NB4 (cell line): ENCODE results near the gene PES1.

Source experiments
- DNase-seq: peaks from one replicate; pipeline ENCODE4 v3.0.0; 2010; ENCODE audit warnings: low read depth
- H3K4me3 ChIP-seq: one replicate; pipeline ENCODE4 v1.5.1; 2011; ENCODE audit warnings: mild to moderate bottlenecking, low read depth, low read length, moderate library complexity
- CTCF ChIP-seq: IDR thresholded peaks from one replicate; pipeline ENCODE4 v1.5.1; 2012; ENCODE audit warnings: low read depth, low read length
- MAX ChIP-seq: IDR thresholded peaks from 2 replicates; pipeline ENCODE4 v1.6.1; 2011; ENCODE audit warnings: low read depth, low read length
- MYC ChIP-seq: IDR thresholded peaks from 2 replicates; pipeline ENCODE4 v1.6.1; 2011; ENCODE audit warnings: low read depth, low read length
- POLR2A ChIP-seq: IDR thresholded peaks from 2 replicates; pipeline ENCODE4 v1.6.1; 2011; ENCODE audit warnings: mild to moderate bottlenecking; ENCODE audit not compliant: insufficient read length; ENCODE audit errors: extremely low read depth

Gene PES1

DNA sequence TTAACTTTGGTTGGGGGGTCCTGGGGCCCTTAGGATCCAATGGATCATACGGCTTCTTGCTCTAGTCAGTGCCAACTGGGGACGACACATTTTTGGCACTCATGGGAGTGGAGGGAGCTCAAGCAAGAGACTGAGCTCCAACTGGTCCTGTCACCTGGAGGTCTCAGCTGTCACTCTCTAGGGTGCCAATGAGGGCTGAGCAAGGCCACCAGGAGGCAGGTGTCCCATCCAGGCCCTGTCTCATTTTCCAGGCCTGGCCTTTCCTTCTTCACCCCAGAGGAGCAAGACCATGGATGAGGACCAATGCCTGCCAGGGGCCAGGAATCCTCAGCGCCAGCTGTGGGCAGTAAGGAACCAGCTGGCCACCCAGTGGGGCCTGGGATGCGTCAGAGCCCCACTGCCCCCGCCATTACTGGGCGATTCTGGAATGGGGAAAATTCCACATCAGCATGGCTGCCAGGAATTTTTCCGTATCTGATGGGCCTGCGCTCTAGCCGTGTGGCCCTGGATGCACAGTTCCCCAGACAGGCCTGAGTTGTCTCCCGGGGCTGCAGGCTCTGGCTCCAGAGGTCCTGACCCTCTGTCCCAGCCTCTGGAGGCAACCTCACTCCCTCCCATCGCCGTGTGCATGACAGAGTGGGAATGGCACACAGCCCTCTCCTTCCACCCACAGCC lies 16.6 kb downstream of the PES1 start:
- no peak overlapping the region for H3K4me3 ChIP-seq
- TF ChIP-seq MAX (no peak), MYC (no peak), CTCF (no peak), POLR2A (no peak)
- DNase-seq = no peak

DNA sequence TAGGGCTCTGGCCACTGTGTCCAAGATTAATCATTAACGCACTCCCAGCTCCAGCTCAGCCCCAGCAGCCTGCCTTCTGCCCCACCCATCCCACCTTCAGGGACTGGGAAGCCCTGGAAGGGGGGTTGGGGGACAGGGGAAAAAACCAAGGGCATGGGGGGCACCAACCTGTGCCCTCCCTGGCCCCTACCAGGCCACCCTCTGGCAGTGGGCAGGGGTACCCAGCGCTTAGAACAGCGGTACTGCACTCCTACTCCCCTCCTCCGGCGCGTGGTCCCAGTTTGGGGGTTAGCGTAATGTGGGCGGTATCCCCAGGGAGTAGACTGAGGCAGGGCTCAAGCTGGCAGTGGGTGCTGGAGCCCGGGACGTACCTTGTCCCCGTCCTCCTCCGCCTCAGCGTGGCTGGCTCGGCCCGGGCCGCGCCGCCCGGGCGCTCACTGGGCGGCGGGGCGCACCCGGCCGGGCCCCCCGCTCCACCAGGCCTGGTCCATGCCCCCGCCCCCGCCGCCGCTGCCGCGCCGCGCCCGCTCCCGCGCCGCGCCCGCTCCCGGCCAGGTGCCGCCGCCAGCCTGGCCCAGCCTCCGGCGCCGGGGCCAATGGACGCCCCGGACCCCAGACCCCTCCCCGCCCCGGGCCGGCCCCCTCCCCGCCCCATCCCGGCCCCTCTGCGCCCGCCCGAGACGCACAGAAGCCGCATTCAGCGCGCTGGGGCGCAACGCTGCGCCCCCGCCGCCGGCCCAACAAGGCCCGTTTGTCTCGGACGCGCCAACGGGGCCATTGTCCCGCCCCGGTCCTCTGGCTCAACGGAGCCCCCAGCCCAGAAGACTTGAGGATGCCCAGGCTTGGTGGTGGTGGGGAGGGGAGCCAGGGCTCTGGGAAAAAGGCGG lies 17.4 kb downstream of the PES1 start, which contains the start of gene GAL3ST1:
Gene GAL3ST1 (minus strand): TSS at position 571 of the 887 bp plus-strand sequence. CDS start 17,273 bp downstream, outside the sequence.
- DNase-seq = no peak
- TF ChIP-seq CTCF (no peak), POLR2A (no peak), MYC (no peak), MAX (no peak)
- no peak within 1 kb of the TSS for H3K4me3 ChIP-seq

DNA sequence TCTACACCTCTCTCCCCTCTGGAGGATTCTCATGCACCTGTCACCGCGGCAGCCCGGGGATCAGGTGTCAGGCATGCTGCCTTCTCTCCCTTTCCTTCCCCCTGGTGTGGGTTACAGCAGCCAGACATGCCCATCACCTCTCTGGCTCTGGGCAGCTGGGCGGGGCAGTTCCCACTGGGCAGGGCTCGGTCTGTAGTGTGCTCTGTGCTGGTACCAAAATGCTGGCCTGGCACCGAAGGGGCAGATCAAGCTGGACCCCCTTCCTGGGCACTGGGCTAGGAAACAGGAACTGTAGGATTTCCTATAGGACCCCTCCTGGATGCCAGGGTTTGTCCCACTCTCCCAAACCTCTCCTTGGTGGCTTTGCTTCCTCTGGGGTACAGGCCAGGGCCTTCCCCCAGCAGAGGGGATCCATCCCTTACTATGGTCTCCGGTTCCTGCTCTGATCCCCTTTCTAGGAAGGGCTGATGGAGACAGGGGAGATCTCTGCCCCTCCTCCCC lies 18.1 kb downstream of the PES1 start:
- TF ChIP-seq MAX (no peak), MYC (no peak), CTCF (no peak), POLR2A (no peak)
- DNase-seq = no peak
- no peak overlapping the region for H3K4me3 ChIP-seq

DNA sequence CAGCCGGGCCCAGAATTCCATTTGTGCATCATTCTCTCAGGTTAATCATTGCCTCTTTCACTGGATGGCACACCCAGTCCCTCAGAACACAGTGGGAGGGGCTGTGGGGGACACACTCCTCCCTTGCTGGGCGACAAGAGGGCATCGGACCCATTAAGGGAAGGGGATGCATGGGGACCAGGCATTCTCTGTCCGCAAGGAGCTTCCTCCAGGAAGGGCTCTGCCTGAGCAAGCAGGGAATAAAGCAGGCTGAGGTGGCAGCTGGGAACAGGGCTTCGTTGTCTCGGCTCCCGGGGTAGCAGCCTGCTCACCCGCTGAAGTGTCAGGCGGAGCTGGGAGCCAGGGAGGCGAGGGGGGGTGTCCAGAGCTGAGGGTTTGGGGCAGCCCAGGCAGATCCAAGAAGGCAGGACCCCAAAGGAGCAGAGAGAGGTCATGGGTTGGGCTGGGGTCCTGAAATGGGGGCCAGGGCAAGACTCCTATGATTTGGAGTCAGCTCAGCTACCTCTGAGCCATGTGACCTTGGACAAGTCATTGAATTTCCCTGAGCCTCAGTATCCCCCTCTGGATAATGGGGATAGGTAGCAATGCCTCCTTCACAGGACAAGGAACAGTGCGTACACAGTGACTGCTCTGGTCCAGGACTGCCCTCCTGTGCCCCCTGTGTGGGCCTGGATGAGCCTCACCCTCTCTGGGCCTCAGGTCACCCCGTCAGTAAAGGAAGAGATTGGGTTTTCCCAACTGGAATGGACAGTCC lies 18.7 kb downstream of the PES1 start:
- DNase-seq = no peak
- TF ChIP-seq MAX = no peak
- no peak for TF ChIP-seq POLR2A
- TF ChIP-seq MYC = no peak
- no peak for TF ChIP-seq CTCF
- no peak overlapping the region for H3K4me3 ChIP-seq

DNA sequence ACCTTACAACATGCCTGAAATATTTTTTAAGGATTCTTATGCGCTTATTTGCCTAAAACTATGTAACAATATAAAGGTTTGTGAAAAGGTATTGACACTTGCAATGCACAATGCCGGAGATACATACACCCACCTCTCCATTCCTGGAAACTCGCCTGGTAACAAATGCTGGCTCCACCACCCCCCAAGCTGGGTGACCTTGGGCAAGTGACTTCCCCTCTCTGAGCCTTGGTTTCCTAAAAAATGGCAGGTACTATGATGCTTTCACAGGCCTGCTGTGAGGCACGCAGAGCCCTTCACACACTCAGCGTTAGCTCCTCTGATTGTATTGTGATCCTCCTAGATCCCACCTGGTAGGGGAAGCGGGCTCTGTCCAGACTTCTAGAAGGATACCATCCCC lies 19.5 kb downstream of the PES1 start:
- no peak for TF ChIP-seq MAX
- no peak for TF ChIP-seq CTCF
- no peak for TF ChIP-seq MYC
- TF ChIP-seq POLR2A = no peak
- H3K4me3 ChIP-seq = no peak overlapping the region
- no peak for DNase-seq
